ENCODE data around the gene BLTP3B.

BLTP3B gene

DNA sequence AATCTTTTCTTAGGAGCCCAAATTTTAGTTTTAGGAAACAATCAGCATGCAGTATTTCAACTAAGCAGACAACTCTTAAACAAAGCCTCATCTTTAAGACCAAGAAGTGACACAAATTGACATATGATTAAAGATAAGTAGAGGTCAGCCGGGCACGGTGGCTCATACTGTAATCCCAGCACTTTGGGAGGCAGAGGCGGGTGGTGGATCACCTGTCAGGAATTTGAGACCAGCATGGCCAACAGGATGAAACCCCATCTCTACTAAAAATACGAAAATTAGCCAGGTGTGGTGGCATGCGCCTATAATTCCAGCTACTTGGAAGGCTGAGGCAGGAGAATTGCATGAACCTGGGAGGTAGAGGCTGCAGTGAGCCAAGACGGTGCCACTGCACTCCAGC lies 35.8 kb downstream of the BLTP3B start:
- no peak for DNase-seq

DNA sequence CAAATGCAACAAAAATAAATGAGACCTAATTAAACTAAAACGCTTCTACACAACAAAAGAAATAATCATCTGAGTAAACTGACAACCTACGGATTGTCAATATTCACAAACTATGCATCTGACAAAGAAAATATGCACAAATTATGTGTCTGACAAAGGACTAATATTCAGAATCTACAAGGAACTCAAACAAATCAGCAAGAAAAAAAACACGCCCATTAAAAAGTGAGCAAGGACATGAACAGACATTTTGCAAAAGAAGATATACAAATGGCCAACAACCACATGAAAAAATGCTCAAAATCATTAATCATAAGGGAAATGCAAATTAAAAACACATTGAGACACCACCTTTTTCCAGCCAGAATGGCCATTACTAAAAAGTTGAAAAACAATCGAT lies 37.0 kb downstream of the BLTP3B start:
- DNase-seq = no peak

DNA sequence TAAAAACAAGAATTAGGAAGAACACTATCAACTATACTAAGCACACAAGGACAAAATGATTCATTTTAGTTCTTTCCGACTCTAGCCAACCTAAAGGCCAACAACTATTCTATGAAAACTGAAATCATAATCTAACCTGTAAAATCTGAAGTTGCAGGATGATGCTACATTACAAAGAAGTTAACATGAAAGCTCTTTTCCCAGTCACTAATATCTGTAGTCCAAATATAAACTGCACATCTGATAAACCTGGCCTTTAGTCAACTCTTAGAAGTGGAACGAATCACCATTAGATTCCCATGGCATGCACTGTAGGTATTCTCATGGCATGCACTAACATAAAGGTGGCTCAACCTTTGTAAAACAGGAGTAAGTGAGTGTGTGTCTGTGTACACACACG lies 41.7 kb downstream of the BLTP3B start:
- DNase-seq = no peak

All from NCI-H524 treated with DMSO at 0.1 percent for 48 hours (cell line).